ENCODE results near the gene PRKCE.
"Not testable (repeated sequence)": the region's sequence is repeated elsewhere in the genome, so short reads cannot be mapped to it uniquely, and the experiment has no call there.

Gene PRKCE

DNA sequence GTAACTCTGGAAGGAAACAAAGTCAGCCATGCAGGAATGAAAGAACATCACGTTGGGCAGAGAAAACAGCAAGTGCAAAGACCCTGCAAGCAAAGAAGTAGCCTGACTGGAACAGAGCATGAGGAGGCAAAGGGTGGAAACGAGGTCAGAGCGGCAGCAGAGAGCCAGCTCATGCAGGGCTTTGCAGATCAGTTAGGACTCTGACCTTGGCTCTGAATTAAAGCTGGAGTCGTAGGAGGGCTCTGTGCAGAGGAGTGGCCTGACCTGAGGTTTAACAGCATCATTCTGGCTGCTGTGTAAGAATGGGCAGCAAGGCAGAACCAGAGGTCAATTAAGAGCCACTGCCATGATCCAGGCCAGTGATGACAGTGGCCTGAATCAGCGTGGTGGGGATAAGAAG, 220.7 kb downstream of the PRKCE start:
- no peak for DNase-seq

DNA sequence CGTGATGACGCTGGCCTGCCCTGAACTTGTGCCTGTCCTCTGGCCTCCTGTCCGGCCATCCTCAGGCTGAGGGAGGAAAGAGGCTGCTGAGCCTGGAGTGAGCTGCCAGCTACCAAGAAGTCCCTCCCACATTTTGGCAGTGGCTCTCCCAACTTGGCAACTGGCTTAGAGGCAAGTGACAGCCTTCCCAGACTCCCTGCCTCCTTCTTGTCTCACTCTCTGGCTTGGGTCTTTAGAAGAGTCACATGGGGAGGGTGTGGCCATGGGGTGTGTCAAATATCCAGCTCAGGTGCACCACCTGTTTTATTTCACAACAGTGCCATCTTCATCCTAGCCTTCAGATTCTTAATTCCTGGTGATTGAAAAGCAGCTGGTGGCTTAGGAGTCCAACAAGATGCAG, 222.9 kb downstream of the PRKCE start:
- DNase-seq = peak; percentile 36

DNA sequence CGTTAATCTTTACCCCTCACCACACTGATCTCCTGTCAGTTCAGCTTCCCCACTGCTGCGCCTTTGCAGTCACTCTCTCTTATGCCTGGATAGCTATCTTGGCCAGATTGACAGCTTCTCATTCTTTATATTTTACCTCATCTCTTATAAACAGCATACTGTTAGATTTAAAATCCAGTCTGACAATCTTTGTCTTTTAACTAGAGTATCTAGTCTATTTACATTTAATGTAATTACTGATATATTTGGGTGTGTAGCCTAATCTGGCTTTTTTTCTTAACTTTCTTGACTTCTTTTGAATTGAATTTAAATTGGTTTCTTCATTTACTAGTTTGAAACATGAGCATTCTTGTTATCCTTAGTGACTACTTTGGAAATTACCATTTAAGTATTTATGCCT, 225.1 kb downstream of the PRKCE start:
- DNase-seq = no peak

DNA sequence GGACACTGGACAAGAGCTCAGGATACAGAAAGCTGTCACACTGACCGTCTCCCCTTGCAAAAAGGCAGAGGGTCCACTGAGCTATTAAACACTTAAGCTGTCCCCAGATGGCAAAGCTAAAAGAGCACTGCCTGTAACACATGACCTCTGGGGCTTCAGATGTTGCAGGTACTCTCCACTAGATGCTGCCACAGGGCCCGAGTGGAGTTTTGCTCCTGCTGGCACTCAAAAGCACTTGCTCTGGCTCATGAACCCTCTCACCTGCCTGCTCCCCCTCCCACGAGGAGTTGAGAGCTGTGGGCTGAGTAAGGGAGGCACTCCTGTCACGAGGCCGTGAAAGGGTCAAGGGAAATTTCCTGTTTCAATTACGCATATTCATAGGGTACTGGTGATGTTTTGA, 227.9 kb downstream of the PRKCE start:
- DNase-seq = no peak

DNA sequence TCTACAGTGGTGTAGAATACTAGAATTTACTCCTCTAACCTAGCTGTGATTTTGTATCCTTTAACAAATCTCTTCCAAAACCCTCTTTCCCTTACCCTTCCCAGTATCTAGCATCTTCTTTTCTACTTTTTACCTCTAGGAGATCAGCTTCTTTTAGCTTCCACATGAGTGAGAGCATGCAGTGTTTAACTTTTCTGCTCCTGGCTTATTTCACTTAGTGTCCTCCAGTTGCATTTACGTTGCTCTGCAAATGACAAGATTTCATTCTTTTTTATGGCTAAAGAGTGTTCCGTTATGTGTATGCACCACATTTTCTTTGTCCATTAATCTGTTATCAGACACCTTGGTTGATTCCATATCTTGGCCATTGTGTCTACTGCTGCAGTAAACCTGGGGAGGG, 228.5 kb downstream of the PRKCE start:
- no peak for DNase-seq

DNA sequence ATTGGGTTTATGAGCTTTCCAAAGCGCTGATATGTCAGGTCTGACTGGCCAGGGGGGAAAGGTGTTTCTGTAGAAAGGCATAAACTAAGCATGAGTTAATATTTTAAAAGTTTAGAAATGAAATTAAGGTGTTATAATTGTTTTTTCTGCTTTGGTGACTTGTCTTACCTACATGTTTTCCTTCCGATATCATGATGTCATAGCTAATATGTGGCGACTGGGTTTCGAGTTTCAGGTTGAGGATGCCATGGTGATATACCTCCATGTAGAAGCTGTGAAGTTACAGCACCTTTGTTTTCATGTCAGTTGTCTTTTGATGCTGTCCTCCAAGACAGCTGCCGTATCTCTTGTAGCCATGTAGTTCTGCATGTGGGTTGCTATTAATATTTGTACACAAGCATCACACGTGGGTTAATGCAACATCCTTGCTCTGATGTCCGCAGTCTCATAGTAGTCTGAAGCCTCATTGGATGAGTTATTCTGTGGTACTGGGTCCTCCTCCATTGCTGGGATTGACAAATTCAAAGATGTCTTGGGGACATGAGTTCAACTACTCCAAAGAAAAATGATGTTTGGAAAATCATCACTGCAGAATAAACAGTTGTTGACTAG, 230.6 kb downstream of the PRKCE start:
- DNase-seq = no peak

DNA sequence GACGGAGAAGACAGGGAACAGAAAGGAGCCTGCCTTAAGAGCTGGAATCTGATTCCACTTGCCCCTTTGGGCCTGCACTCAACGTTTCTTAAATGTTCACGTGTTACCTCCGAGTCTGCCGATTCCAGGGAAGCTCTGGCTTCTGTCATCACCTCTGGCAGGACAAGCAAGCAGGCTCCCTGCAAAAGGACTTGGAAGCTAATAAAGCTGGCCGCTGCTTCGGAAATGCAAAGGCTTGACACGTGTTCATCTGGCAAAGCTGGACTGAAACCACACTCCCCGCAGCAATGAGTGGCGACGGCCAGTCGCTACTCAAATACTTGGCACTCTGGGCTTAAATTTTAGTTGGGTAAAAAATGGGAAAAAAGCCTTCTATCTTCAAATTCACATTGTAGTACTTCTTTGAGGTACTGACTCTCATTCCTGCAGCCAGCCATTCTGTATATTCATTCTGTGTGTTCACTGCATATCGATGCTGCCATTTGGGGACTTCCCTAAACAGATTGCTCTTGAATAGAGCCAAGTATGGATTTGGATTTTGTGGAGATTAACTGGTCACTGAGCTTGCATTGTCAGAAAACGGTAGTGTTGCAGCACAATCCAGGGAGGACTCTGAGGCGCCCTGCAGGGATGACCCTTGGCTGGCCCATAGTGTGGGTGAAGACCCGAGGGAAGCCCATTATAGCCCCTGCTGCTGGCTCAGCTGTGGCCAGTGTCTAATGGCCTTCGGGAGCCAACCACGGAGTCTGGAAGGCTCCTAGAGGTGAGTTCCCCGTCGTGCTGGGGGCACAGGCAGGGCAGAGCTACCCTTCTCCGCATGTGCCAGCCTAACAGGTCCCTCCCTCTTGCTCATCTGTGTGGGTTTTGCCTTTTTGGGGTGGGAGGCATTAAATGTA, 231.5 kb downstream of the PRKCE start:
- DNase-seq = no peak

DNA sequence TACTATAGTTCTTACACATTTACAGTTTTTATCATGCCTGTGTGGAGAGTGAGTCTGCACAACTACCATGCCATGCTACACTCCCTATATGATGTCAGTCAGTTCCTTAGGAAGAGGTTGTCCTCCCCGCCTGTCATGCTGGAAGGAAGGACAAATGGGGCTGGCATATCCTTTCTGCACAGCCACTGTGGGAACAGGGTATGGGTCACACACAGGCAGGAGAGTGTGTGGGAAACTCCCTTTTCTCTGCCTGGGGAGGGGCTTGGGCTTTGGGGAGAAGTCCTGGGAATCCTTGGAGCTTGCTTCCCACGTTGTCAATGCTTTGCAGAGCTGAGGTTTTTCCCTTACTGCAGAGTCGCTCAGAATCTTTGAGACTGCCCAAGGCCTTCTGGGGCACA, 232.1 kb downstream of the PRKCE start:
- DNase-seq = no peak

DNA sequence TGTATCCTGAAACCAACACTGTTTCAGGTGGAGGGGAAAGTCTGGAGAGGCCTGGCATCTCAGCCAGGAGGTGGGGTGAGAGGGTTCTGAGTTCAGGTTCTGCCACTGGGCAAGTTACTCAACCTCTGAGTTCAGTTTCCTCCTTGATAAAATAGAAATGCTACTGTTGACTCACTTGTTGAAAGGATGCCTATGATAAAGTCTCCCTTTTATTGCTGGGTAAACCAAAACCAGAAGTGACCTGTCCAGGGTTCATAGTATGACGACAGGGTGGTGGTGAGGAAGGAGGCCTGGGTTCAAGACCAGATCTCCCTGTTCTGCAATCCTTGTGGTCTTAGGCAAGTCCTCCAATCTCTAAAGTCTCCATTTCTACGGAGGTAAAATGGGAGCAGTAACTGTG, 232.7 kb downstream of the PRKCE start:
- no peak for DNase-seq

DNA sequence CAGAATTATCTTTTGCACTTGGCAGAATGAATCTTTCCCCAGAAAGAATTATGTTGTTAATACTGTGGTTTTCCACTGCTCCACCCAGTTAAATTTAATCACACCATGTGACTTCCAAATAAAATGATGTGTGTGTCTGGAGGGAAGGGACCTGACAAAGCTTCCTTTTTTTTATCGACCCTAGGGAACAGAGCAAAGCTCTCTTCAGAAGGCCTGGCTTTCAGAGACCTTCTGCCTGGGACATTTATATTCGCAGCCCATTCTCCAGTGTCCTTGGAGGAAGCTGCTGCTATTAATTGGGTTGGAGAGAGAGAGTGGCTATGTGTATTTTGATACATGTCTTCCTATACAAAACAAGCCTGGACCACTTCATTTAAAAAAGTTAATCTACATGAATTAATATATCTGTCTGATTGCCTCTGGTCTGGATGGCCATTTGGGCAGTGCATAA, 233.7 kb downstream of the PRKCE start:
- no peak for DNase-seq

DNA sequence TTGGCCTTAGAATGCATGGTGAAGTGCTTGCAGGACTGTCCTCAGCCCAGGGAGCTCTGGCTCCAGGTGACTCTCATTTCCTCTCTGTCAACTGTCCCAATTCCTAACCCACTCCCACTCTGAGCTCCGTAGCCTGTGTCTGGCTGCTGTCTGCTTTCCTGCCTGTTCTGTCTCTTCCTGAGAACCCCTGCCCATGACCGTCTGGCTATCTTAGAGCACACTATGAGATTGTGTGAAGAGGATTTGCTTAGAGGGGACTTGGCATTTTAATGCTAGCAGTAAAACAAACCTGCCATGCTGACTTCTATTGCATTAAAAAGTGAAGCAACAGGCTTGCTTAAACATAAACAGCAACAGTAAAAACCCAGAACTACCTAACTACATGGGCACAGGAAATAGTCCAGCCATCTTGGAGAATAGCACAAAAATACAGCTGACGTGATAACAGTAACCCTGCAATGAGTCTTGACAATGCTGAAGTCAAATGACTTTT, 234.7 kb downstream of the PRKCE start:
- no peak for DNase-seq

DNA sequence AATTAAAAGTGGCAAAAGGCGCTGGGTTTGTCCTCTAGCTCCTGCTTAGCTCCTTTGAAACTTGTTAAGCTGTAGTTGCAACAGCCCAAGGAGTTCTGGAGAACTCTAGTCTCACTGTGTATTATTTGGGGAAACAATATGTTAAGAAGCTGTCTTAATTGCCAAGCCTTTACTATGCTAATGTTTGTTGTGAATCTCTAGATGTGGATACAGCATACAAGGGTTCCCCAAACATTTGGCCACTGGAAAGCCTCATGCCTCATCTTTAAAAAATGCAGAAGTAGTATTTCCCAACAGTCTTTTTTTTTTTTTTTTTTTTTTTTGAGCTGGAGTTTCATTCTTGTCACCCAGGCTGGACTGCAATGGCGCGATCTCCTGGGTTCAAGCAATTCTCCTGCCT, 236.7 kb downstream of the PRKCE start:
- DNase-seq = no peak

DNA sequence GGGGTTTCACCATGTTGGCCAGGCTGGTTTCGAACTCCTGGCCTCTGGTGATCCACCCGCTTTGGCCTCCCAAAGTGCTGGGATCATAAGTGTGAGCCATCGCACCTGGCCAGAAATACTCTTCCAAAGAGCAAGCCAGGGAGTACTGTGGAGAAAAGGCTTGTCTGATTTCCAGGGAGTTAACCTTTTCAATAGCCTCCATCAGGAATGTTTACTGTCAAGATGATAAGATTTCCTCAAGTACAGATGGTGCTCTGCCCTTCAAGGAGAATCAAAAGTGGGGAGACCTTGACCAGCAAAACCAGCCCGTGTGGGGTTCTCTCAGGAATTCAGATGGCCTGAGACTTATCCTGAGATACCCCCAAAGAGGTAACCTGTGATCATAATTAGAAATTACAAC, 237.2 kb downstream of the PRKCE start:
- no peak for DNase-seq

DNA sequence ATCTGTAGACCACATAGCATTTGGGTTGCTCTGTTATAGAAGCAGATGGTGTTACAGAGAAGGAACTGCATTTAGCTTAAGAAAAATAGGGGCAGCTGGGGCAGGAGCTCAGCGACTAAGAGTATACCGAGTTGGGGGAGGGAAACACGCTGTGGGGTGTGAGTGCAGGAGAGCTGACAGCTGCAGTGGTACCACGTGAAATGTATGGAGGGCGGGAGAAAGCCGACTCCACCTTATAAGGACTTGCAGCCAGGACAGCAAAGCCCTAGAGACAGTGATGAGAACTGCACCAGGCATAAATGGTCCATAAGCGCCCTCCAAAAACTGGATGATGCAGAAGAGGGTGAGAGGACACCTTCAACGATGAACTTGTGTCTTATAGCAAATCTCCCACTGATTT, 237.6 kb downstream of the PRKCE start:
- no peak for DNase-seq

DNA sequence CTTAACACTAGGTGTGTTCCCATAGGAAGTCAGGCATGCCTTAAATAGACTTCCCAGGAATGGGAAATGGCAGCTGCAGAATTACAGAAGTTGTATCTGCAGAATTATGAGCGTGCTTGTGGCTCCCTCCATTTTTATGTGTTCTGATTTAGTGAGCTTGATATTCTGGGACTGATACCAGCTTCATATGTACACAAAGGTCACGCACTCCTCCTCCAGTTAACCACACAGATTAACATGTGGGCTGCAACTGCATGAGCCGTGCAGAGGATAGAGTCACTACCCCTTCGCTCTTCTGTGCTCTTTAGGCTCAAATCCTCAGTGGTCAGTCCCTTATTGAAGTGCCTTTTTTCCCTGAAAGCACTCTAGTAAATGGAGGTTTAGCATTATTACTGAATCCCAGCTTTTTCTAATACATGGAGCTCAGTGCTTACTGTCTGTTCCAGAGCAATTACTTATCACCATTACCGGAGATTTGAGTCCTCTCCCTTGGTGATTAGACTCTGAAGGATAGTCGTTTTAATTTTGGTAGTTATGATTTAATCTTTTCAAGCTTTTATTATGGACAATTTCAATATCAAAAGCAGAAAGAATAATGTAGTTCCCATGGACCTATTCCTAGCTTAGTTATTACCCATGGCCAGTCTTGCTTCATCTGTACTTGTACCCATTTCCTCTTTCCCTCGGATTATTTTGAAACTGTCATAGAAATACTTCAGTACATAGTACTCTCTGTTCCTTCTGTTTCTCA, 238.3 kb downstream of the PRKCE start:
- no peak for DNase-seq

DNA sequence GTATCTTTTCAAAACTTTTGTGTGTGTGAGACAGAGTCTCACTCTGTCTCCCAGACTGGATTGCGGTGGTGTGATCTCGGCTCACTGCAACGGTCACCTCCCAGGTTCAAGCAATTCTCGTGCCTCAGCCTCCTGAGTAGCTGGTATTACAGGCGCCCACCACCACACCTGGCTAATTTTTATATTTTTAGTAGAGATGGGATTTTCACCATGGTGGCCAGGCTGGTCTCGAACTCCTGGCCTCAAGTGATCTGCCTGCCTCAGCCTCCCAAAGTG, 238.8 kb downstream of the PRKCE start:
- not testable (repeated sequence) for DNase-seq

DNA sequence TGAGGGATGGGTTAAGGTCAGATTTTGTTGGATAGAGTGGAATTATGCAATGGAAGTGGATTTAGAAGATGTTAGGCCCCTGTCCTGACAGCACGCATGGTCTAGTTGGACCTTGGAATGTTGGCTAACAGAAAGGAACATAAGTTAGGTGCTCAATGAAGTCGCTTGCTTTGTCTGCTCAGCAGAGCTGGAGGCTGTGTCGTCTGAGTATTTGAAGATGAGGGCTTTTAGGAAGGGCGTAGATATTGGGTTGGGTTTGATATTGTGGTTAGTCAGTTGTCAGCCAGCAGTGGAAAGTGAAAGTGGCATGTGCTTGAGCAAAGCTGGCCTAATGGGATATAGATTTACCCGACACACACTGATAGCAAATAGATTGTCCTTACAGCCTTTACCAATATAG, 239.3 kb downstream of the PRKCE start:
- no peak for DNase-seq

DNA sequence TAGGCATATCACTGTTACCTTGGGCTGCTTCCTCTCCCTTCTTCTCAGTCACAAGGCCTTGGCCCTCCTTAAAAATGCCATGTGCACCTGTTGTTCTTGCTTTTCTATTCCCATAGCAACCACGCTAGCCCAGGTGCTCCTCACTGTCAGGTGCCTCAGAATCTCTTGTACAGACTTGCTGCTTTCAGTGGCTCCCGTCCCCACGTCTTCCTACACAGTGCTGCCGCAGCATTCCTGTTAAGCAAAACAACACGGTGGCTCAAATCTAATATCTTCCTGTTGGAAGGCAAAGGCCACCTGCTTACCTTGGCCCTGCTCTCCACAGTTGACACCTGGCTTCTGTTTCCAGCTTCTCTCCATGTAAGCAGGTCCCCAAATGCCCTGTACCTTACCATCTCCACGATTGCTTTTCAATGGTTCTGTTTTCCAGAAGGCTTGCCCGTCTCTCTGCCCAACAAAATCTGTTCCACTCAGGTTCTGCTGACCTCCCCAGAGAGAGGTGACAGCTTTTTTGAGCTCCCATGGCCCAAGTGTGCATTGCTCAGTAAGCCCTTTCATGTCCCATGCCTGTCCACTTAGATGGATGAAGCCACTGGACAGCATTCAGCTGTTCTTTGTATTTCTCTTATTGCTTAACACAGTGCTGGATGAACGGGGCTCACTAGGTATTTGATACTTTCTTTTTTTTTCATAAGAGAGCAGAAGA, 240.4 kb downstream of the PRKCE start:
- DNase-seq = peak; percentile 65

DNA sequence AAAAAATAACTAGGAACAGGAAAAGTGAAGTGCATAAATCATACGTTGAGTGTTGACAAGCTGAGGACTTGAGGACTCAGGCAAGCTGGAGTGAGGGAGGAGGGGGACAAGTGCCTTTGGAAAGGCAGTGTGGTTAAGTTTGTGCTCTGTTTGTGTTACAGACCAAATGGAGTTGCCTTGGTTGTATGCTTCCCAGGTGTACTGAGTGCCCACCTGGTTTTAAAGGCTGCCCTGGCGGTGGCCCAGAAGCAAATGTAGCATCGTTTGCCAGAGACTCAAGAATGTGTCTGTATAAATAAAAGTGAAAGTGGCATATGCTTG, 240.9 kb downstream of the PRKCE start:
- peak; percentile 70 for DNase-seq

DNA sequence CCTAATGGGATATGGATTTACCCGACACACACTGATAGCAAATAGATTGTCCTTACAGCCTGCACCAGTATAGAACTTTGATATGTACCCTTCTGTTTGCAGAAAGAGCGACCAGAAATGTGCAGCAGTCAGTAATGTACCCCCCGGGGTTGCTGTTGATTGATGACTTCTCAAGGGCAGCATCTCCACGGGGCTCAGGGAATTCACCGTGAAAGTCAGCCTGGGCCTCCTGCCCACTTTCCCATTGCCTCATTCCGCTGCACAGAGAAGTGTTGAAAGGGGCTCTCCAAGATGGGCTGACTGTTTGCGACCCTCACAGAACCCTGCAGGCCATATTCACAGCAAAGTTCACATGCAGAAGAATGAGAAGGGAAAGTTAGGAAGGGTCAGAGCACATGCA, 241.3 kb downstream of the PRKCE start:
- DNase-seq = no peak

DNA sequence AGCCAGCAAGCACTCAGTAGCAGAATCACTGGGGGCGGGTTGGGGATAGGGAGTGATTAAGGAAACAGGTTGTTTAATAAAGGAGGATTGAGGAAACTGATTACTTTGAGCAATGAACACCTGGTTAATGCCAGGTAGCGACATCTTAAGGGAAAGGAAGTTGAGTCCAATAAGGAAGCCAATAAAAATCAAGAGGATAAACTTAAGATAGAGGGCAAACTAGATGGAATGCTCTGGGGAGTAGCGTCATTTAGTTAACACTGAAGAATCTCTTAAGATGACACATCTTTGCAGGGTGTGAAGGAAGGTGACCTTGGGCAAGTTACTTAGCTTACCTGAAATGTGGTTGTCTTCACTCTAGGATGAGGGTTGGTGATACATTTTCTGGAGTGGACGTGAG, 242.7 kb downstream of the PRKCE start:
- DNase-seq = no peak

DNA sequence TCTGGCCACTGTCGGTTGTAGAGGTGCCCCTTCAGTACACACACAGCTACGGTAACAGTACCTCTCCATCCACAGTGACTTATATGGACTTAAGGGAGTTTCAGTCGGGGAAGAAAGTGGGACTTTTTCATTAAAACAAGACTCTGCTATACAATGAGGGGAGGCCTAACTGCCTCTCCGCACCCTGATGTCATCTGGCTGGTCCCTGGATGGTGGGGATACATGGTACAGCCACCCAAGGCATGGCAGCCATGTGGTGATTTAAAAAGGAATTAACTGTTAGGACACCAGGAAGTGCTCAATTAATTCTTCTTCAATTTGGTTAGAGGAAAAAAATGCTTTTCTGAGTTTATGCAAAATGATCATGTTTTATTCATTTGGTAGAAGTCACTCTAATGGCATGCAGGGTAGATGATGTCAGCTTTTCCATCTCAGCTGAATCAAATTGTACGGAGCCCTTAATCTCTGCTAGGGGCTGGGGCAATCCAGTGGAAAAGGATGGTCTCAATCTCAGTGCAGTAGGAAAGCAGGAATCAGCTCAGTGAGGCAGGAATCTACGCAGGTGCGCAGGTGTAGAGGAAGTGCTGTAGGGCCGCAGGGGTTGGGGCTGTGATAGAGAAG, 243.9 kb downstream of the PRKCE start:
- DNase-seq = no peak

DNA sequence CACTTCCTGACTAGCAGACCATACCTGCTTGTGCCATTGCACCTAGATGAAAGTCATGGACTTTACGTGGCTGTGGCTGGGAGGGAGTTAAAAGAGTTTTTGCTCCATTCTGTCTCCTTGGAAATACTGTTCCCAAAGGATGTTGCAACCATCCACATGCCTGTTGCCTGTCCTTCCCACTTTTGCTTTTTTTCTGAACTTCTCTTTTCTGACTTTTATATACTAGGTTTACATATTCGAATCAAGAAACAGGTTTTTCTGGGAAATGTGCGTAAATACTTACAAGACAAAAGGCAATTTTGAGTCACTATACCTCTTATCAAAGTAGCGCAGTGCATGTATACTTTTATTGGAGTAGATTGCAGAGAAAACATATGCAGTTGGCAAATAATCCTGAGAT, 244.8 kb downstream of the PRKCE start:
- DNase-seq = no peak

Data from NCI-H2029 treated with DMSO at 0.1 percent for 48 hours (cell line).